ENCODE results near the gene ZNF454.
A peak's percentile ranks its signal among the peaks of the same experiment; 100 is the strongest.

Gene ZNF454

GRCh38 chr5:179008667-179009066 is 67.7 kb downstream of the ZNF454 start:
- TF ChIP-seq CTCF (IDR thresholded peaks at IDR 0.05; ENCODE audit: insufficient read depth, missing control alignments), result peak; percentile 41
- DNase-seq (ENCODE audit: insufficient read length, low spot score) (no peak), FAIRE-seq (no peak)
